Measurements from ENCODE around the gene SLC23A1.

The SLC23A1 gene

DNA sequence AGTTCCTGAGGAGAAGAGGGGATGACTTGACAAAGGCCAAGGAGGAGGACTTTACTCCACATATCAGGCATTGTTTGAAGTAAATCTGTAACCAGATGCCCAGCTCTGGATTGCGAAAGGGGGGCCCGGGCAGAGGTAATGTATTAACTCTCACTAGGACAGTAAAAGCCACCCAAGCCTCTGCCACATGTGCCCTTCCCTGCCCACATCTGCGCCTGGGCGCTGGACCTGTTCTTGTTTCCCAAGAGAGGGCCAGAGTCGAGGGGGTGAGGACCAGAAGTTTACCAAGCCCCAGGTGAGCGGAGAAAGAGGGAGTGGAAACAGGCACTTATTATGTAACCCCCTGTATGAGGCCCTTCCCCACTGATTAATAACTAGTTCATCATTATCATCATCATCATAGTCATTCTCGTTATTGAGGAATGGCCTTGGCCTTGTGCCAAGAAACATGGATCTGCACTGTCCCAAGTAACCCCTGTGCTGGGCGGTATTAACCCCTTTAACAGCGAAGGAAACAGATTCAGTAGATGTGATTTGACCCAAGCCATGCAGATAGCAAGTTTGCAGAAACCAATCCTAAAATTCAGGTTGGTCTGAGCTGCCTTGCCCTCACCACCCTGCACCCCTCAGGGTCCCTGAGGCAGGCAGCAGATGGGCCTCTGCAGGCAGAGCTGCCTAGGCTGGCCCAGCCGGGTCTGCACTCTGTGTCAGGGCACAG is at the start of gene SLC23A1:
TSS of gene SLC23A1 (minus strand) at position 23 of the 718 bp plus-strand sequence. CDS start 44 bp downstream, outside the sequence.
- peaks cover 52% of the 10 kb centered on the region for H3K4me1 ChIP-seq (ENCODE audit: low read depth, poor library complexity, severe bottlenecking)
- H3K4me3 ChIP-seq (IDR thresholded peaks at IDR 0.05; ENCODE audit: insufficient read depth, low read depth, low read length), result no peak within 1 kb of the TSS
- TF ChIP-seq, protein P1, sequence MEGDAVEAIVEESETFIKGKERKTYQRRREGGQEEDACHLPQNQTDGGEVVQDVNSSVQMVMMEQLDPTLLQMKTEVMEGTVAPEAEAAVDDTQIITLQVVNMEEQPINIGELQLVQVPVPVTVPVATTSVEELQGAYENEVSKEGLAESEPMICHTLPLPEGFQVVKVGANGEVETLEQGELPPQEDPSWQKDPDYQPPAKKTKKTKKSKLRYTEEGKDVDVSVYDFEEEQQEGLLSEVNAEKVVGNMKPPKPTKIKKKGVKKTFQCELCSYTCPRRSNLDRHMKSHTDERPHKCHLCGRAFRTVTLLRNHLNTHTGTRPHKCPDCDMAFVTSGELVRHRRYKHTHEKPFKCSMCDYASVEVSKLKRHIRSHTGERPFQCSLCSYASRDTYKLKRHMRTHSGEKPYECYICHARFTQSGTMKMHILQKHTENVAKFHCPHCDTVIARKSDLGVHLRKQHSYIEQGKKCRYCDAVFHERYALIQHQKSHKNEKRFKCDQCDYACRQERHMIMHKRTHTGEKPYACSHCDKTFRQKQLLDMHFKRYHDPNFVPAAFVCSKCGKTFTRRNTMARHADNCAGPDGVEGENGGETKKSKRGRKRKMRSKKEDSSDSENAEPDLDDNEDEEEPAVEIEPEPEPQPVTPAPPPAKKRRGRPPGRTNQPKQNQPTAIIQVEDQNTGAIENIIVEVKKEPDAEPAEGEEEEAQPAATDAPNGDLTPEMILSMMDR (conservative IDR thresholded peaks at IDR 0.05; ENCODE audit: low read depth, low read length), result no peak
- H4K20me1 ChIP-seq (ENCODE audit: insufficient read depth), result no peaks in the 10 kb centered on the region
- H3K27me3 ChIP-seq (ENCODE audit: insufficient read depth, low read depth), result no peaks in the 10 kb centered on the region
- no peak within 1 kb of the TSS for H3K9ac ChIP-seq
- H2AFZ ChIP-seq (ENCODE audit: low read depth), result no peak within 1 kb of the TSS
- H3K36me3 ChIP-seq (ENCODE audit: insufficient read depth), result no peaks in the 10 kb centered on the region
- H3K79me2 ChIP-seq (ENCODE audit: insufficient read depth, low read depth), result peaks cover 18% of the 10 kb centered on the region
- no peak within 1 kb of the TSS for H3K4me2 ChIP-seq
- H3K27ac ChIP-seq, result no peak within 1 kb of the TSS; the same call in 1 of the 2 replicates

DNA sequence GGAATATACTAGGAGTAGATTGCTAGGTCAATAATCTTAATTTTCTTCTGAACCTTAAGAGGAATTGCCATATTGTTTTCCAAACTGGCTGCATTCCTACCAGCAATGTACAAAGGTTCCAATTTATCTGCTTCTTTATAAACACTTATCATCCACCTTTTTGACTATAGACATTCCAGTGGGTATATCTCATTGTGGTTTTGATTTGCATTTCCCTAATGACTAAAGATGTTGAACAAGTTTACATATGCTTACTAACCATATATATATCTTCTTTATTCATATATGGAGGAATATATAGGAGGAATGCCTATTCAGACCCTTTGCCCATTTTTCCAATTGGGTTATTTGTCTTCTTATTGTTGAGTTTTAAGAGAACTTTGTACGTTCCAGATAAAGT is 48.6 kb upstream of the SLC23A1 start:
- no peaks in the 10 kb centered on the region for H3K36me3 ChIP-seq (ENCODE audit: insufficient read depth)

DNA sequence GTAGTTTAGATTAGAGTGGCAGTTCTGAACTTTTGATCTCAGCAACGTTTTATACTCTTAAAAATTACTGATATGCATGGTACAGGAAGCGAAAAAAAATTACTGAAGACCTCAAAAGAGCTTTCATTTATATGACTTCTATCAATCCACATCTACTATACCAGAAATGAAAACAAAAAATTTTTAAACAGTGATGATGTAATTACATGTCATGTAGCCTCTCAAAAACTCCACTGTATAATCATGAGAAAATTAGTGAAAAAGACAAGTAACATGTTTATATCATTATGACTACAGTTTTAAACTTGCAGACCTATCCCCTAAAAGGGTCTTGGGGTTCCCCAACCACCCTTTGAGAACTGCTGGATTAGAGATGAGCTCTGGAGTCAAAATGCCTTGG is 46.9 kb upstream of the SLC23A1 start:
- Histone ChIP-seq H4K20me1 (ENCODE audit: insufficient read depth) (no peaks in the 10 kb centered on the region), H3K36me3 (ENCODE audit: insufficient read depth) (no peaks in the 10 kb centered on the region), H3K79me2 (ENCODE audit: insufficient read depth, low read depth) (no peaks in the 10 kb centered on the region), H3K9ac (no peak overlapping the region), H2AFZ (ENCODE audit: low read depth) (no peak overlapping the region), H3K4me1 (ENCODE audit: low read depth, poor library complexity, severe bottlenecking) (peaks cover 6% of the 10 kb centered on the region), H3K4me3 (IDR thresholded peaks at IDR 0.05; ENCODE audit: insufficient read depth, low read depth, low read length) (no peak overlapping the region), H3K27ac (no peak overlapping the region), H3K4me2 (no peak overlapping the region), H3K27me3 (ENCODE audit: insufficient read depth, low read depth) (no peaks in the 10 kb centered on the region)
- TF ChIP-seq, protein P1 (conservative IDR thresholded peaks at IDR 0.05; ENCODE audit: low read depth, low read length), result no peak

More for the DNA sequence above, 48.6 kb upstream of the SLC23A1 start:
- no peaks in the 10 kb centered on the region for H3K79me2 ChIP-seq (ENCODE audit: insufficient read depth, low read depth)
- no peak overlapping the region for H2AFZ ChIP-seq (ENCODE audit: low read depth)
- H3K27me3 ChIP-seq (ENCODE audit: insufficient read depth, low read depth), result no peaks in the 10 kb centered on the region
- H3K4me3 ChIP-seq (IDR thresholded peaks at IDR 0.05; ENCODE audit: insufficient read depth, low read depth, low read length), result no peak overlapping the region
- H3K4me1 ChIP-seq (ENCODE audit: low read depth, poor library complexity, severe bottlenecking), result peaks cover 8% of the 10 kb centered on the region
- no peak overlapping the region for H3K27ac ChIP-seq
- H3K9ac ChIP-seq, result no peak overlapping the region
- TF ChIP-seq, protein P1 (conservative IDR thresholded peaks at IDR 0.05; ENCODE audit: low read depth, low read length), result no peak
- H4K20me1 ChIP-seq (ENCODE audit: insufficient read depth), result no peaks in the 10 kb centered on the region
- H3K4me2 ChIP-seq, result no peak overlapping the region

DNA sequence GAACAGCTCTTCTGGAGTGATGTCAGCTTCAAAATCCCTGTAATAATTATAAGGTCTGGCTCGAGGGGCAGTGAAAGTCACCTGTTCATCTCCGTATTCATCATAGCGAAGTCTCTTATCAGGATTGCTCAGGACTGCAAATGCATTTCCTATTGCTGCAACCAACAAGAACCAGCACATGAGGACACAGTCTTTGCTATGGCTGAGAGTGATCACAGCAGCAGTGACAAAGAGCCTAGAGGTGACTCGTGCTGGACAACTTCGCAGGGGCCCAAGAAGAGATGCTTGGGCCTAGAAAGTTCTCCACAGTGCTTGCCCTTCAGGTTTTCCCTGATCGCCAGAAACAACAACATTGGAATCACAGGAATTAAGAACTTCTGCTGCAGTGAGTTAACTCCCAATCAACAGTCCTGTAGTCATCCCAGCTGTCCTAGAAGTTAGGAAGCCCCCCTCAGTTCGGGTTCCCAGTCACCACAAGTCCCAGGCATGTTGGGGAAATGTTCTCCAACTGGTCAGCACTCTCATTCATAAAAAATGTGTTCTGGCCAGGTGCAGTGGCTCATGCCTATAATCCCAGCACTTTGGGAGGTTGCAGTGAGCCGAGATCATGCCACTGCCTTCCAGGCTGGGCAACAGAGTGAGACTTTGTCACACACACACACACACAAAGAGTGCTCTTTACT is 43.2 kb upstream of the SLC23A1 start:
- no peaks in the 10 kb centered on the region for H3K36me3 ChIP-seq (ENCODE audit: insufficient read depth)
- no peaks in the 10 kb centered on the region for H3K27me3 ChIP-seq (ENCODE audit: insufficient read depth, low read depth)
- H3K4me2 ChIP-seq, result no peak overlapping the region
- no peak overlapping the region for H3K4me3 ChIP-seq (IDR thresholded peaks at IDR 0.05; ENCODE audit: insufficient read depth, low read depth, low read length)
- TF ChIP-seq, protein P1 (conservative IDR thresholded peaks at IDR 0.05; ENCODE audit: low read depth, low read length), result no peak
- H3K27ac ChIP-seq, result no peak overlapping the region
- no peak overlapping the region for H3K9ac ChIP-seq
- no peaks in the 10 kb centered on the region for H3K79me2 ChIP-seq (ENCODE audit: insufficient read depth, low read depth)
- H3K4me1 ChIP-seq (ENCODE audit: low read depth, poor library complexity, severe bottlenecking), result peaks cover 15% of the 10 kb centered on the region
- H4K20me1 ChIP-seq (ENCODE audit: insufficient read depth), result no peaks in the 10 kb centered on the region
- no peak overlapping the region for H2AFZ ChIP-seq (ENCODE audit: low read depth)

All from KMS-11 (cell line).